ENCODE results near the gene CLDND1. TPM values are rescaled to one million over a fixed set of nuclear protein-coding genes. Genes with fewer than 3 reads are reported as not detected.

Gene CLDND1
- total RNA-seq, 4 donors from 2014 or later = 68.8 to 152 (median 114) TPM

- TF ChIP-seq CTCF (IDR thresholded peaks at IDR 0.05; ENCODE audit: low read depth) = no peak
Observed at GRCh38 chr3:98497381-98497780, 25.3 kb downstream of the CLDND1 start, which contains the start of gene OR5K2. Gene OR5K2, plus strand, starts transcription at chr3:98497681. Its CDS starts 0 bp downstream, at chr3:98497681.

DNA sequence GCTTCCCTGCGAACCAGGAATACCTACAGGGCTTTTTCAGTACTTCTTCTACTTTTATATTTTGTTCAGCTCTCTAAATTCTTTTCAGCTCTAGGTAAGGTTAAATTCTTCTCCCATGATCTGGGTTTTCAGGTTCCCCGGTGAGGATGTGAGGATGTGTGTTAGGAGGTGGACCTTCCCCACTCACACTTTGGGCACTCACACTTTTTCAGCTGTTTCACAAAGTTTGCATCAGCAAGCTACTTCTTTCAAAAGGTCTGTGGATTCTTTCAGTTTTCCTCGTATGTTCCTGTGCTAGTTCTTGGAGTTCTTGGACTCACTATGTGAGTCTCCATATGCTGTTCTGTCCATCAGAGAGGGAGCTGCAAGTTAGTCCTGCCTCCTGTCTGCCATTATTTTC, 39.1 kb downstream of the CLDND1 start:
- TF ChIP-seq CTCF (IDR thresholded peaks at IDR 0.05; ENCODE audit: low read depth) = no peak

DNA sequence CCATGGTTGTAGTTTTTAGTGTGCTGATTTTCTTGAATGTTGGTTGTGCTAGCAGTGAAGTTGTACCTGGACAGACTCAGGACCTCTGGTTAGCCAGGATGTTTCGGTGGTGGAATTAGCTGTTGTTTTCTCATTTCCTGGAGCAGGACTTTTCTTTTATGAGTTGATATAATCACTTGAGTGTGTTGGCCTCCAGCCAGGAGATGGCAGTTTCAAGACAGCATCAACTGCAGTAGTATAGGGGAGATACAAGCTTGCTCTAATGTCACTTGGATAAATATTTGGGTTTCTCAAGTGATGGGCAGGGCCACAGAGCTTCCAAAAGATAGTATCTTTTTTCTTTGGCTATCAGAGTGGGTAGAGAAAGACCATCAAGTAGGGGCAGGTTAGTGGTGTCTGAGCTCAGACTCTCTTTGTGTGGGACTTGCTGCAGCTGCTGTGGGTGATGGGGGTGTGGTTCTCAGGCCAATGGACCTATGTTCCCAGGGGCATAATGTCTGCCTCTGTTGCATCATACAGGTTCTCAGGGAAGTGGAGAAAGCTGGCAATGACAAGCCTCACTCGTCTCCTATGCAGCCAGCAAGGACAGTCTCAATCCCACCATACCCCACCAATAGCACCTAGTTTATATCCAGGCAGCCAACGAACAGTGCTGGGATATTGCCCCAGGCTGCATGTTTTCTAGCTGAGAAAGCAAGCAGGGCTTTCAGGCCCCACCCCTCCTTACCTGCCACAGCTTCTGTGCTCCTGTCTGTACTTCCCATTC, 39.8 kb downstream of the CLDND1 start:
- no peak for TF ChIP-seq CTCF (IDR thresholded peaks at IDR 0.05; ENCODE audit: low read depth)

Small RNAs within 50 kb of the gene (small RNA-seq; reads per million reads assigned to genes)
- not detected for gene RPL38P4

Other genes starting within 250 kb of the CLDND1 start
- not detected for gene OR5H2, start 240.4 kb downstream of the CLDND1 start, total RNA-seq
- gene OR5K4, start 169.0 kb downstream of the CLDND1 start, total RNA-seq = not detected
- gene OR5K3, start 132.2 kb downstream of the CLDND1 start, total RNA-seq = not detected
- gene OR5K1, start 59.7 kb downstream of the CLDND1 start, total RNA-seq = not detected
- not detected for gene OR5K2, start 25.2 kb downstream of the CLDND1 start, total RNA-seq
- gene GPR15, start 9.1 kb upstream of the CLDND1 start, total RNA-seq = 1 to 10 TPM in 1 of 4 donors, not detected in 3; 1.3 TPM
- gene CPOX, start 70.7 kb upstream of the CLDND1 start, total RNA-seq = 10 to 100 TPM; 10.8 to 33.2 (median 16.2) TPM
- gene ST3GAL6, start 240.4 kb upstream of the CLDND1 start, total RNA-seq = 10 to 100 TPM; 25.3 to 49.9 (median 37.3) TPM

Measured in subcutaneous adipose tissue (tissue), 4 donors.